ENCODE results near the gene RHBDD2. TPM values are rescaled to one million over a fixed set of nuclear protein-coding genes. Genes with fewer than 3 reads are reported as not detected.
"Not testable (repeated sequence)": the region's sequence is repeated elsewhere in the genome, so short reads cannot be mapped to it uniquely, and the experiment has no call there.

RHBDD2 gene
- polyA plus RNA-seq (ENCODE audit: insufficient read length in 10 of 10): 10 to 100 TPM; 15.2 to 29.3 (median 20.8) TPM
- long read RNA-seq, donor 1, transcript RHBDD2-201 (4 exons, 1,802 nt): major isoform, 7 of 13 reads
- long read RNA-seq, donor 1, partial matches to known transcripts: 0 of 13 reads
- long read RNA-seq, donor 1, other reads (novel, unspliced or antisense): 0 of 13 reads
- long read RNA-seq, donor 2, transcript RHBDD2-201 (4 exons, 1,802 nt): major isoform, 10 of 17 reads
- long read RNA-seq, donor 2, partial matches to known transcripts: 0 of 17 reads
- long read RNA-seq, donor 2, other reads (novel, unspliced or antisense): 0 of 17 reads
- long read RNA-seq, donor 3: 0 reads
- long read RNA-seq, donor 4, partial matches to known transcripts: 0 of 8 reads
- long read RNA-seq, donor 4, other reads (novel, unspliced or antisense): 0 of 8 reads
- long read RNA-seq, donor 5, transcript RHBDD2-202 (5 exons, 1,878 nt): minor isoform, 6 of 20 reads
- long read RNA-seq, donor 5, transcript RHBDD2-201 (4 exons, 1,802 nt): major isoform, 8 of 20 reads
- long read RNA-seq, donor 5, partial matches to known transcripts: 0 of 20 reads
- long read RNA-seq, donor 5, other reads (novel, unspliced or antisense): 0 of 20 reads
- long read RNA-seq, donor 6, transcript RHBDD2-201 (4 exons, 1,802 nt): major isoform, 8 of 16 reads
- long read RNA-seq, donor 6, transcript RHBDD2-203 (3 exons, 1,274 nt): minor isoform, 5 of 16 reads
- long read RNA-seq, donor 6, partial matches to known transcripts: 0 of 16 reads
- long read RNA-seq, donor 6, other reads (novel, unspliced or antisense): 0 of 16 reads
- long read RNA-seq, donor 7, transcript RHBDD2-201 (4 exons, 1,802 nt): major isoform, 5 of 6 reads
- long read RNA-seq, donor 7, partial matches to known transcripts: 0 of 6 reads
- long read RNA-seq, donor 7, other reads (novel, unspliced or antisense): 0 of 6 reads
- long read RNA-seq, donor 8, transcript RHBDD2-201 (4 exons, 1,802 nt): major isoform, 5 of 12 reads
- long read RNA-seq, donor 8, partial matches to known transcripts: 5 of 12 reads
- long read RNA-seq, donor 8, other reads (novel, unspliced or antisense): 0 of 12 reads
- long read RNA-seq, donor 9: 0 reads

- DNase-seq: peak; percentile 94 to 98 (median 96)
These were observed at the start of gene RHBDD2 for GRCh38 chr7:75878769-75879611. RHBDD2 (plus strand) TSS chr7:75879034; CDS start chr7:75879083, 49 bp downstream.

GRCh38 chr7:75829656-75830055, 49.2 kb upstream of the RHBDD2 start:
- not testable (repeated sequence) for DNase-seq

- DNase-seq: no peak
These were observed 47.9 kb upstream of the RHBDD2 start for GRCh38 chr7:75830978-75831377.

GRCh38 chr7:75833662-75834061, 45.2 kb upstream of the RHBDD2 start:
- not testable (repeated sequence) for DNase-seq

DNA sequence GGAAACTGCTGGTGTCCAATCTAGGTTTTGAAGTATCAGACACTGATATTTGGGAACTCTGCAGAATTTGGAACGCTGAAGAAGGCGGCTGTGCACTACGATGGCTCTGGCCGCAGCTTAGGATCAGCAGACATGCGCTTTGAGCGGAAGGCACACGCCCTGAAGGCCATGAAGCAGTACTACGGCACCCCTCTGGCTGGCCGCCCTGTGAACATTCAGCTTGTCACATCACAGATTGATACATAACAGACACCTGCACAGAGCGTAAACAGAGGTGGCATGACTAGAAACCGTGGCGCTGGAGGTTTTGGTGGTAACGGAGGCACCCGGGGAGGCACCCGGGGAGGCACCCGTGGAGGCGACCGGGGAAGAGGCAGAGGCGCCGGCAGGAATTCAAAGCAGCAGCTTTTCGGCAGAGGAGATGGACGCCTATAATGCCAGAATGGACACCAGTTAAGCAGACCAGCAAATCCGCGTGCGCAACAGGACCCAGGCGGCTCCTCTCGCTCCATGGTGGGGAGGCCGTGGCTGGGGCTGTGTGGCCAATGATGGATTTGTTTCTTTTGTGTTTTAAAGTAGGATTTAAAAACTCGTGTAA, 43.0 kb upstream of the RHBDD2 start:
- DNase-seq: no peak

GRCh38 chr7:75836798-75837197, 42.0 kb upstream of the RHBDD2 start:
- DNase-seq: no peak

GRCh38 chr7:75838281-75838930, 40.4 kb upstream of the RHBDD2 start:
- not testable (repeated sequence) for DNase-seq

- no peak for DNase-seq
These were observed 38.8 kb upstream of the RHBDD2 start for GRCh38 chr7:75840029-75840428.

DNA sequence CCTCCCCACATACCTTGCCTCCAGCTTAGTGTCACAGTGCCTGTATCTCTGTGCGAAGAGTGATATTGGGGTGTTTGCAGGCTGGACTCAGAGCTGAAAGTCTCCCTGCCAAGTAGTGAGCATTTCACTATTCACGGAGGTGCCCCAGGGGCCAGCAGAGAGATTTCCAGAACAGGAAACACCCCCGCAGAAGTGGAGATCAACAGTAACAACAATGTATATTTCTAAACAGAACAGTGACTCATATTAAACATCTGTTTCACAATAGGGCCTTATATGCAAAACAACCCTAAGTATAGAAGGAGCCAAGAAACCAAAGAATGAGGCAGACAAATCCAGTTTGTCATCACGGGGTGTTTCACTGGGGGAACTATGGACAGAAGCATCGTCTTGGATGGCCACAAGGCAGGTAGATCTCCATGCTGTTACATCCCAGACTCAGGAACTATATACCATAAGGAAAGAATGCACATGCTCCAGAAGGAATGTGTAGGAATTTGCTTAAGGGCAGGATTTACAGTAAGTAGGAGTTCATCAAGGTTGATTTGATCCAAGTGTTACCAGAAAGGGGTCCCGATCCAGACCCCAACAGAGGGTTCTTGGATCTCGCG, 35.9 kb upstream of the RHBDD2 start:
- peak; percentile 57 to 89 (median 69) for DNase-seq

- DNase-seq: peak in 1 of 3 donors; percentile 25
These were observed 35.2 kb upstream of the RHBDD2 start for GRCh38 chr7:75843613-75844116.

DNA sequence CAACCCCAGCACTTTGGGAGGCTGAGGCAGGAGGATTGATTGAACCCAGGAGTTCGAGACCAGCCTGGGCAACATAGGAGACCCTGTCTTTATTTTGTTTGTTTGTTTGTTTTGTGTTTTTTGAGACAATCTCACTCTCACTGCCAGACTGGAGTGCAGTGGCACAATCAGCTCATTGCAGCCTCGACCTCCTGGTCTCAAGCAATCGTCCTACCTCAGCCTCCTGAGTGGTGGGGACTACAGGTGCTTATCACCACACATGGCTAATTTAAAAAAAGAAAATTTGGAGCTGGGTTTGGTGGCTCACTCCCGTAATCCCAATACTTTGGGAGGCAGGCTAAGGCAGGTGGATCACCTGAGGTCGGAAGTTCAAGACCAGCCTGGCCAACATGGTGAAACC, 34.7 kb upstream of the RHBDD2 start:
- DNase-seq: no peak

- not testable (repeated sequence) for DNase-seq
These were observed 33.7 kb upstream of the RHBDD2 start for GRCh38 chr7:75845132-75845531.

- no peak for DNase-seq
These were observed 31.1 kb upstream of the RHBDD2 start for GRCh38 chr7:75847707-75848106.

GRCh38 chr7:75849573-75849972, 29.3 kb upstream of the RHBDD2 start:
- DNase-seq: no peak

DNA sequence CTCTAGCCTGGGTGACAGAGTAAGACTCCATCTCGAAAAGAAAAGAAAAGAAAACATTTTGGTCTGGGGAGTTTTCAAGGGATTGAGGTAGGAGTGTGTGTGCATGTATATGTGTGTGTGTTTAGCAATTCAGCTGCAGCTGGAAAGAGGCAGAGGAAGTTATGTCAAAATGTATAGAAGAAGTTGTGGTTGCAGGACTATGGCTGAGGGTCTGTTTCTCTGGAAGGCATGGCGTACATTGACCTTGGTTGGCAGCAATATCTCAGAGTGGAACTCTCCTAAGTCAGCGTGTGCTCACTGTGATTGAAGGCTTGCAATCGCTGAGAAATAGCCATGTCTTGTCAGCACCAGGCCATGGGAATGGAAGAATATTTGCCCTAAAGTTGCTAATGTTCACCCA, 28.6 kb upstream of the RHBDD2 start:
- DNase-seq: peak in 1 of 3 donors; percentile 12

DNA sequence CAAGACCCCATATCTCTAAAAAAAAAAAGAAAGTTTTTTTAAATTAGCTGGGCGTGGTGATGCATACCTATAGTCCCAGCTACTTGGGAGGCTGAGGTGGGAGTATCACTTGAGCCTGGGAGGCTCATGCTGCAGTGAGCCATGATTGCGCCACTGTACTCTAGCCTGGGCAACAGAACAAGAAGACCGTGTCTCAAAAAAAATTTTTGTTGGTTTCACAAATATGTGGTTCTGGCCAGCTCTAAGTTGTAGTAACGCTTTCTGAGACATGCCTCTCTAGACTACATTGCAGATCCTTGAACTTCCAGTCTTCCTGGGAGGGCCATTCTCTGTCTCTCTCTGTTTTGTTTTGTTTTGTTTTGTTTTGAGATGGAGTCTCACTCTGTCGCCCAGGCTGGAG, 24.6 kb upstream of the RHBDD2 start:
- DNase-seq: no peak

DNA sequence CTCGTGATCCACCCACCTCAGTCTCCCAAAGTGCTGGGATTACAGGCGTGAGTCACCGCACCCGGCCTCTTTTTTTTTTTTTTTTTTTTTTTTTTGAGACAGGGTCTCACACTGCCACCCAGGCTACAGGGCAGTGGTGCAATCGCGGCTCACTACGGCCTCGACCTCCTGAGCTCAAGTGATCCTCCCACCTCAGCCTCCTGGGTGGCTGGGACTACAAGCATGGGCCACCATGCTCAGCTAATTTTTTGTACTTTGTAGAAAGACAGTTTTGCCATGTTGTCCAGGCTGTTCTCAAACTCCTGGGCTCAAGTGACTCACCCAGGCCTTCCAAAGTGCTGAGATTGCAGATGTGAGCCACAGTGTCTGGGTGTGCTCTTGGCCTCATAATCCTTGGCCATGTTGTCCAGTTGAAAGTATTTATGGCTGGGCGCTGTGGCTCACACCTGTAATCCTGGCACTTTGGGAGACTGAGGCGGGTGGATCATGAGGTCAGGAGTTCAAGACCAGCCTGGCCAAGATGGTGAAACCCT, 24.0 kb upstream of the RHBDD2 start:
- not testable (repeated sequence) for DNase-seq

- no peak for DNase-seq
These were observed 22.3 kb upstream of the RHBDD2 start for GRCh38 chr7:75856536-75856935.

- DNase-seq: no peak
These were observed 20.4 kb upstream of the RHBDD2 start for GRCh38 chr7:75858410-75858809.

All from muscle of back (tissue), 13 donors.